Suprapubic skin (tissue), 4 donors: ENCODE data around the gene LRRC18.

Experiments
- CTCF ChIP-seq, 2 donors: fragments of 200-600 bp in 1 of 2; fragments of 450-650 bp in 1 of 2; sonication (generic) in 1 of 2; IDR thresholded peaks; one replicate each; pipeline ENCODE4 v1.5.1; 2016 to 2019; ENCODE audit warnings: antibody characterized with exemption in 2 of 2, mild to moderate bottlenecking in 1 of 2, moderate library complexity in 1 of 2
- POLR2A ChIP-seq, 2 donors: fragments of 450-650 bp; IDR thresholded peaks; one replicate each; pipeline ENCODE4 v1.6.1; 2017; ENCODE audit warnings: antibody characterized with exemption in 2 of 2, mild to moderate bottlenecking in 2 of 2, moderate library complexity in 2 of 2
- POLR2AphosphoS5 ChIP-seq, 3 donors: sonication (generic); formaldehyde crosslinking; IDR thresholded peaks; one replicate each; pipeline ENCODE4 v1.6.1; 2017; ENCODE audit warnings: antibody characterized with exemption in 3 of 3

GRCh38 chr10:48901319-48901718, 38.3 kb downstream of the LRRC18 start:
- TF ChIP-seq POLR2A (IDR thresholded peaks at IDR 0.05) (no peak), POLR2AphosphoS5 (IDR thresholded peaks at IDR 0.05) (no peak), CTCF (IDR thresholded peaks at IDR 0.05) (no peak)
